Measurements from ENCODE around the gene CHRNA3. TPM values are rescaled to one million over a fixed set of nuclear protein-coding genes. Genes with fewer than 3 reads are reported as not detected.
"Not testable (repeated sequence)": the region's sequence is repeated elsewhere in the genome, so short reads cannot be mapped to it uniquely, and the experiment has no call there.

The CHRNA3 gene
- total RNA-seq, 1 donor from 2014 or later: not detected

- no peak for DNase-seq (ENCODE audit: low read depth in 2 of 2)
Measured at GRCh38 chr15:78561490-78561889, 59.3 kb downstream of the CHRNA3 start.

GRCh38 chr15:78560201-78560600, 60.6 kb downstream of the CHRNA3 start:
- not testable (repeated sequence) for DNase-seq (ENCODE audit: low read depth in 2 of 2)

- no peak for DNase-seq (ENCODE audit: low read depth in 2 of 2)
Measured at GRCh38 chr15:78552597-78552996, 68.2 kb downstream of the CHRNA3 start.

- DNase-seq (ENCODE audit: low read depth in 2 of 2): no peak
Measured at GRCh38 chr15:78551902-78552301, 68.9 kb downstream of the CHRNA3 start.

- DNase-seq (ENCODE audit: low read depth in 2 of 2): no peak
Measured at GRCh38 chr15:78550815-78551214, 70.0 kb downstream of the CHRNA3 start.

- DNase-seq (ENCODE audit: low read depth in 2 of 2): no peak
Measured at GRCh38 chr15:78550194-78550593, 70.6 kb downstream of the CHRNA3 start.

Other genes with a start within 250 kb of the CHRNA3 start
- 17.7 and 25.7 TPM in 2 replicates for gene IREB2, start 182.8 kb downstream of the CHRNA3 start, total RNA-seq
- gene HYKK, start 113.4 kb downstream of the CHRNA3 start, total RNA-seq: 0.90 and 1.6 TPM in 2 replicates
- gene PSMA4, start 80.6 kb downstream of the CHRNA3 start, total RNA-seq: 192 and 213 TPM in 2 replicates
- 2.0 and 2.1 TPM in 2 replicates for gene CHRNA5, start 55.5 kb downstream of the CHRNA3 start, total RNA-seq
- gene CHRNB4, start 20.2 kb upstream of the CHRNA3 start, total RNA-seq: not detected in 2 replicates
- gene ADAMTS7, start 190.5 kb upstream of the CHRNA3 start, total RNA-seq: 6.5 and 8.1 TPM in 2 replicates